BLaER1 treated with 17β-estradiol and CSF1 and Interleukin-3, amounts not matched to agents 10 nM and 100 nM (cell line): Measurements from ENCODE around the gene NRIP1.
"Not testable (repeated sequence)": the region's sequence is repeated elsewhere in the genome, so short reads cannot be mapped to it uniquely, and the experiment has no call there.

ENCODE experiments used
- H3K27ac ChIP-seq, 11 experiments: shearing (Covaris generic); formaldehyde crosslinking; 2 replicates each; pipeline ENCODE4 v1.8.1; 2022
- H3K27me3 ChIP-seq, 11 experiments: shearing (Covaris generic); formaldehyde crosslinking; 2 replicates each; pipeline ENCODE4 v1.8.1; 2022
- H3K36me3 ChIP-seq, 11 experiments: shearing (Covaris generic); formaldehyde crosslinking; 2 replicates each; pipeline ENCODE4 v1.8.1; 2022
- H3K4me1 ChIP-seq, 10 experiments: shearing (Covaris generic); formaldehyde crosslinking; 2 replicates each; pipeline ENCODE4 v1.8.1; 2022
- H3K4me2 ChIP-seq, 11 experiments: shearing (Covaris generic); formaldehyde crosslinking; 2 replicates each; pipeline ENCODE4 v1.8.1; 2022
- H3K4me3 ChIP-seq, 10 experiments: shearing (Covaris generic); formaldehyde crosslinking; 2 replicates each; pipeline ENCODE4 v1.8.1; 2022
- H3K9ac ChIP-seq, 11 experiments: shearing (Covaris generic); formaldehyde crosslinking; 2 replicates each; pipeline ENCODE4 v1.8.1; 2022
- H3K9me3 ChIP-seq, 11 experiments: shearing (Covaris generic); formaldehyde crosslinking; replicated peaks in 1 of 11; 2 replicates each; pipeline ENCODE4 v1.8.1; 2022
- H4K20me1 ChIP-seq, 11 experiments: shearing (Covaris generic); formaldehyde crosslinking; 2 replicates each; pipeline ENCODE4 v1.8.1; 2022
- Cebpa-rat ChIP-seq, 11 experiments: shearing (Covaris generic); IDR thresholded peaks; 2 replicates each; pipeline ENCODE4 v1.8.1; 2022

NRIP1 gene

DNA sequence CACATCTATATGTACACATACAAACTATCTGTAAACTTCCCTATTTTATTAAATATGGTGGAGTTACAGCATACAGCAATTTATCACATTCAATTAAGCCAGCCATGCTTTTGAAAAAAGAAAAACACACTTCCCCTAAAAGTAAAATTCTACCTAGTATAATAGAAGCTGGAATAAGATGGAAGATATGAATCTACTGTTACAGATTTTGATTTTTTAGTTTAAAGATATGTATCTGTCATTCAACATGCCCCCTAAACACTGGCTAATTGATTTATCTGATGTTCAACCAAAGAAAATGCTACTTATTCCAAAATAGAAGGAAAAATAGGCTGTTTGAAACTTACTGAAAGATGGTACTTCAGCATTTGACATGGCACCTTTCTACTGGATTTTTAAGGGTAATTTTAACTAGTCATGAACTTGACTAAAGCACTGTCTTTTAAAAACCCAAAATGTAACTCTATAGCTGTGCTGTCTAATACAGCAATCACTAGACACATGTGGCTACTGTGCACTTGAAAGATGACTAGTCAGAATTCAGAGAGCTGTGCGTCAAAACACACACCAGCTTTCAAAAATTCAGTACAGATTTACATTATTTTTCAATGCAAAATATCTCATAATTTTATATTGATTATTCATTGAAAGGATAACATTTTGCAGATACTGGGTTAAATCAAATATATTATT lies 25.0 kb downstream of the NRIP1 start:
- Histone ChIP-seq H3K9me3 (peaks cover 0 to 19% (median 0%) of the 10 kb centered on the region in 11 experiments; a peak in 6 of 22 replicates), H3K36me3 (peaks cover 33 to 78% (median 65%) of the 10 kb centered on the region in 11 experiments), H4K20me1 (peaks cover 31 to 99% (median 91%) of the 10 kb centered on the region in 11 experiments), H3K4me1 (peaks cover 12 to 69% (median 49%) of the 10 kb centered on the region in 10 experiments; a peak in 19 of 20 replicates), H3K9ac (no peak overlapping the region), H3K4me3 (no peak overlapping the region), H3K27ac (peak overlapping the region in 1 of 11 experiments; percentile 7; a peak in 1 of 22 replicates), H3K27me3 (no peaks in the 10 kb centered on the region), H3K4me2 (peak overlapping the region in 1 of 11 experiments; percentile 42; a peak in 3 of 22 replicates)
- TF ChIP-seq Cebpa-rat (IDR thresholded peaks at IDR 0.05) = no peak

DNA sequence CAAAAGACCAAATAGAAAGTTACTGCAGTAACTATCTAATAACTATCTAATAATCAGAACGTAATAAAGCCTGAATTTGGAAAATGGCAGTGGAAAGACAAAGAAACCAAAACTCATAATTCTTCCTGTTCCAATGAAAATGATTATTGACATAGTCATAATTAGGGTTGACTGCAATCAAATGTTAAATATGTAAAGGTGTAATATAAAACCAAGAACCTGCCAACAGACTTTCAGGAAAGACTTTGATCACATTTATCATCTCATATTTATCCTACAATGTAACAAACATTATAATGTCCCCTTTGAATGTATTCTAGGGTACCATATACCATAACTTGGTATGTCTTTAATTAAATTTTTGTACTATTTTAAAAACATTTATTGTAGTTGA lies 26.9 kb downstream of the NRIP1 start:
- Histone ChIP-seq H3K9me3 (peaks cover 0 to 8% (median 0%) of the 10 kb centered on the region in 11 experiments; a peak in 5 of 22 replicates), H3K27ac (no peak overlapping the region), H3K27me3 (no peaks in the 10 kb centered on the region), H3K4me2 (peak overlapping the region in 4 of 11 experiments; percentile 3 to 14 (median 12); a peak in 3 of 22 replicates), H3K4me1 (peaks cover 12 to 77% (median 52%) of the 10 kb centered on the region in 10 experiments; a peak in 19 of 20 replicates), H4K20me1 (peaks cover 24 to 99% (median 91%) of the 10 kb centered on the region in 11 experiments; a peak in 20 of 22 replicates), H3K9ac (no peak overlapping the region), H3K36me3 (peaks cover 33 to 78% (median 64%) of the 10 kb centered on the region in 11 experiments), H3K4me3 (no peak overlapping the region)
- no peak for TF ChIP-seq Cebpa-rat (IDR thresholded peaks at IDR 0.05)

GRCh38 chr21:15037095-15037899 lies 27.5 kb downstream of the NRIP1 start:
- Histone ChIP-seq H3K27me3 (no peaks in the 10 kb centered on the region), H3K36me3 (peaks cover 33 to 78% (median 64%) of the 10 kb centered on the region in 11 experiments), H4K20me1 (peaks cover 18 to 99% (median 91%) of the 10 kb centered on the region in 11 experiments; a peak in 19 of 22 replicates), H3K4me3 (no peak overlapping the region), H3K4me2 (peak overlapping the region in 5 of 11 experiments; percentile 12 to 36 (median 14); a peak in 6 of 22 replicates), H3K9ac (no peak overlapping the region), H3K9me3 (peaks cover 0 to 6% (median 0%) of the 10 kb centered on the region in 11 experiments; a peak in 6 of 22 replicates), H3K4me1 (peaks cover 12 to 77% (median 49%) of the 10 kb centered on the region in 10 experiments; a peak in 19 of 20 replicates), H3K27ac (0 out of 22 replicates have a peak overlapping the region, but pooled peaks of 1 of the 11 experiments have one; percentile 2)
- TF ChIP-seq Cebpa-rat (IDR thresholded peaks at IDR 0.05) = no peak; a peak in 1 of 22 replicates

- Histone ChIP-seq H3K9ac (no peak overlapping the region; a peak in 1 of 22 replicates), H3K4me2 (peak overlapping the region; percentile 10 to 59 (median 42); a peak in 19 of 22 replicates), H3K9me3 (peaks cover 0 to 13% (median 5%) of the 10 kb centered on the region in 11 experiments; a peak in 12 of 22 replicates), H3K4me1 (peaks cover 12 to 81% (median 50%) of the 10 kb centered on the region in 10 experiments; a peak in 19 of 20 replicates), H3K27ac (peak overlapping the region in 9 of 11 experiments; percentile 13 to 64 (median 45); a peak in 12 of 22 replicates), H4K20me1 (peaks cover 17 to 99% (median 90%) of the 10 kb centered on the region in 11 experiments; a peak in 18 of 22 replicates), H3K4me3 (no peak overlapping the region), H3K27me3 (no peaks in the 10 kb centered on the region), H3K36me3 (peaks cover 31 to 78% (median 66%) of the 10 kb centered on the region in 11 experiments)
- TF ChIP-seq Cebpa-rat (IDR thresholded peaks at IDR 0.05) = no peak
Measured at GRCh38 chr21:15036189-15036588, 28.6 kb downstream of the NRIP1 start.

DNA sequence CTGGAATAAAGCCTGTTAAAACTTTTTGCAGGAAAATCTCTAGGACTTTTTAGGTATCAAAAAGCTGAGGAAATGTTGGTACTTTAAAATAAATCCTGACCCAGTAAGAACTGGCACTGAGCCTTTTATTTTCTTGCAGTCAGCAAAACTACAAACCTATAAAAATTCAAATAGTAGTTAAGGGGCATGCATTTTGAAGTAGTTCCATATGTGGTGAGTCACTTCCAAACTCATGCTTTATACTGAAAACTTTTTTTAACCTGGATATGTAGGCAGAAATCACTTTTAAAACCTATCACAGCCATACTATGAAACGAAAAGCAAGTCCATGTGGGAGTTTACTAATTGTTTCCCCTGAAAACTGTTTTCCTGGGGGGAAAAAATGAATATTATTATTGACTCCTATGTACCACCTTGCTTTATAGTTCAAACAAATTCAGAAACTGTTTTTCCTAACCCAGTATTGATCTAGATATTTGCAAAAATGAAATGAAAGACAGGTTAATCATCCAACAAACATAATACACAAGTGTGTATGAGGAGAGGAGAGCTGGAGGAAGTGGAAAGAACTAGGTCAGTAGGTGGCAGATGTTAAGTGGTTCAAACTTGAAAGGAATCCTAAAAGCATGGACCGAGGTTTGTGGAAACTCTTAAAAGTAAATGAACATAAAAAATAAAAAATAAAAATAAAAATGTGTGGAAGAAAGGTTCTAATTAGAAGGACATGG lies 30.5 kb downstream of the NRIP1 start:
- Histone ChIP-seq H3K9me3 (peaks cover 0 to 21% (median 5%) of the 10 kb centered on the region in 11 experiments; a peak in 12 of 22 replicates), H3K36me3 (peaks cover 37 to 80% (median 69%) of the 10 kb centered on the region in 11 experiments), H3K4me2 (peak overlapping the region in 8 of 11 experiments; percentile 7 to 59 (median 29); a peak in 7 of 22 replicates), H3K9ac (no peak overlapping the region; a peak in 1 of 22 replicates), H3K27ac (peak overlapping the region in 3 of 11 experiments; percentile 14 to 43 (median 14); a peak in 3 of 22 replicates), H3K4me1 (peaks cover 19 to 81% (median 56%) of the 10 kb centered on the region in 10 experiments), H3K27me3 (no peaks in the 10 kb centered on the region), H4K20me1 (peaks cover 31 to 99% (median 92%) of the 10 kb centered on the region in 11 experiments; a peak in 21 of 22 replicates), H3K4me3 (no peak overlapping the region)
- TF ChIP-seq Cebpa-rat (IDR thresholded peaks at IDR 0.05) = no peak

DNA sequence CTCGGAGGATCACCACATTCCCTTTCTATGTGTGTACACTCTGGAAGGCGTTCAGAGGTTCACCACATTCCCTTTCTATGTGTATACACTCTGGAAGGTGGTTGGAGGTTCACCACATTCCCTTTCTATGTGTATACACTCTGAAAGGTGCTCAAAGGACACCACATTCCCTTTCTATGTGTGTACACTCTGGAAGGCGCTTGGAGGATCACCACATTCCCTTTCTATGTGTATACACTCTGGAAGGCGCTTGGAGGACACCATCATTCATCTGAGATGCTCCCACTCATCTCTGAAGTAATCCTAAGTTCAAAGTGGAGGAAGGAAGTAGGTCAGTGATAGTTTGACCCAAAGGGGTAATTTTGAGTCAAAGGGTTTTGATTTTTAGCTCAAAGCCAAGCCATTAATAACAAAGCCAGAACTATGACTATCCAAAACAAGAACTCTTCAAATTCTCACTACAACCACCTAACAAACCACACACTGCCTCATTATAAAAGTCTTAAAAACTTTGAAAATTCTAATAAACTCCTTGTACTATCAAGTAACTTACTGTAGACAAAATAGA lies 32.9 kb downstream of the NRIP1 start:
- Histone ChIP-seq H3K27ac (no peak overlapping the region), H3K4me3 (no peak overlapping the region), H3K9me3 (peaks cover 0 to 21% (median 5%) of the 10 kb centered on the region in 11 experiments; a peak in 11 of 22 replicates), H3K27me3 (no peaks in the 10 kb centered on the region), H3K4me1 (peaks cover 25 to 75% (median 54%) of the 10 kb centered on the region in 10 experiments), H3K36me3 (peaks cover 31 to 84% (median 58%) of the 10 kb centered on the region in 11 experiments), H4K20me1 (peaks cover 46 to 99% (median 92%) of the 10 kb centered on the region in 11 experiments), H3K9ac (no peak overlapping the region), H3K4me2 (peak overlapping the region in 2 of 11 experiments; percentile 8 to 37; a peak in 4 of 22 replicates)
- TF ChIP-seq Cebpa-rat (IDR thresholded peaks at IDR 0.05) = no peak

- Histone ChIP-seq H4K20me1 (peaks cover 49 to 99% (median 92%) of the 10 kb centered on the region in 11 experiments), H3K4me1 (peaks cover 23 to 72% (median 51%) of the 10 kb centered on the region in 10 experiments), H3K36me3 (peaks cover 31 to 89% (median 63%) of the 10 kb centered on the region in 11 experiments), H3K9me3 (peaks cover 0 to 21% (median 5%) of the 10 kb centered on the region in 11 experiments; a peak in 11 of 22 replicates)
- H3K4me2 ChIP-seq, H3K9ac ChIP-seq, H3K4me3 ChIP-seq, H3K27ac ChIP-seq, H3K27me3 ChIP-seq: not testable (repeated sequence)
Measured at GRCh38 chr21:15031362-15031761, 33.4 kb downstream of the NRIP1 start.

- H3K27me3 ChIP-seq, H3K9ac ChIP-seq, H3K4me3 ChIP-seq, H3K27ac ChIP-seq: not testable (repeated sequence)
- Histone ChIP-seq H3K4me1 (peaks cover 18 to 67% (median 46%) of the 10 kb centered on the region in 10 experiments), H4K20me1 (peaks cover 48 to 99% (median 92%) of the 10 kb centered on the region in 11 experiments), H3K36me3 (peaks cover 35 to 92% (median 66%) of the 10 kb centered on the region in 11 experiments), H3K4me2 (peak overlapping the region in 2 of 11 experiments; percentile 38 to 50; a peak in 3 of 22 replicates), H3K9me3 (peaks cover 0 to 21% (median 5%) of the 10 kb centered on the region in 11 experiments; a peak in 11 of 22 replicates)
Measured at GRCh38 chr21:15030861-15031260, 33.9 kb downstream of the NRIP1 start.
